ENCODE measurements around the gene NRAP. TPM values are rescaled to one million over a fixed set of nuclear protein-coding genes. Genes with fewer than 3 reads are reported as not detected.

Gene NRAP
- polyA plus RNA-seq, 1 donor (not counting 4 experiments of a cell fraction or from before 2014, with no cell fraction given): not detected

GRCh38 chr10:113563306-113564088, 100.3 kb downstream of the NRAP start:
- dilution Hi-C loops (cut with MboI; ENCODE audit: extremely low pct_ligation_motif_present, low sequenced_read_pairs): no loop called here
- Histone ChIP-seq H3K36me3 (ENCODE audit: control insufficient read depth in 2 of 2, extremely low read depth in 1 of 2, insufficient read depth in 2 of 2, low read length in 2 of 2) (no peaks in the 10 kb centered on the region), H3K9me1 (ENCODE audit: control insufficient read depth, extremely low read depth, insufficient read depth, low read length) (no peaks in the 10 kb centered on the region), H3K27me3 (ENCODE audit: control insufficient read depth, extremely low read depth, insufficient read depth, low read length) (peaks cover 11% of the 10 kb centered on the region), H2AFZ (ENCODE audit: control insufficient read depth, low read length) (peak overlapping the region; percentile 74), H3K27ac (ENCODE audit: control insufficient read depth, insufficient read depth, low read length) (no peak overlapping the region), H3K4me3 (ENCODE audit: control insufficient read depth in 2 of 3, extremely low read depth in 1 of 3, insufficient read depth in 2 of 3, low read depth in 1 of 3, low read length in 3 of 3) (peak overlapping the region in 1 of 3 experiments; percentile 58), H3K9ac (ENCODE audit: control insufficient read depth, extremely low read depth, insufficient read depth, low read length) (no peak overlapping the region), H3K9me3 (ENCODE audit: control insufficient read depth, low read depth, low read length) (no peaks in the 10 kb centered on the region), H3K4me1 (ENCODE audit: control insufficient read depth, extremely low read depth, insufficient read depth, low read length) (no peaks in the 10 kb centered on the region), H3K4me2 (ENCODE audit: control insufficient read depth, extremely low read depth, insufficient read depth, low read depth, low read length) (peak overlapping the region; percentile 70), H3K79me2 (ENCODE audit: control insufficient read depth, insufficient read depth, low read length) (no peaks in the 10 kb centered on the region), H4K20me1 (ENCODE audit: control insufficient read depth, extremely low read depth, insufficient read depth, low read length) (no peaks in the 10 kb centered on the region)
- TF ChIP-seq EZH2 (IDR thresholded peaks at IDR 0.05; ENCODE audit: low read length) (no peak), CTCF (optimal IDR thresholded peaks at IDR 0.05 in 1 of 3, IDR thresholded peaks at IDR 0.05 in 1 of 3, conservative IDR thresholded peaks at IDR 0.05 in 1 of 3; ENCODE audit: extremely low read depth in 1 of 3, insufficient read depth in 2 of 3, low read length in 3 of 3) (peak; percentile 94 to 98 (median 95))
- no peak for FAIRE-seq
- peak; percentile 7 for DNase-seq (ENCODE audit: low read depth, low spot score)

- FAIRE-seq: no peak
- no peak overlapping the region for H3K4me2 ChIP-seq (ENCODE audit: control insufficient read depth, extremely low read depth, insufficient read depth, low read depth, low read length)
- no peak overlapping the region for H3K4me3 ChIP-seq (ENCODE audit: control insufficient read depth in 2 of 3, extremely low read depth in 1 of 3, insufficient read depth in 2 of 3, low read depth in 1 of 3, low read length in 3 of 3)
- no peaks in the 10 kb centered on the region for H3K36me3 ChIP-seq (ENCODE audit: control insufficient read depth in 2 of 2, extremely low read depth in 1 of 2, insufficient read depth in 2 of 2, low read length in 2 of 2)
- H3K9me3 ChIP-seq (ENCODE audit: control insufficient read depth, low read depth, low read length): no peaks in the 10 kb centered on the region
- H3K9me1 ChIP-seq (ENCODE audit: control insufficient read depth, extremely low read depth, insufficient read depth, low read length): no peaks in the 10 kb centered on the region
- no peaks in the 10 kb centered on the region for H4K20me1 ChIP-seq (ENCODE audit: control insufficient read depth, extremely low read depth, insufficient read depth, low read length)
- H3K27me3 ChIP-seq (ENCODE audit: control insufficient read depth, extremely low read depth, insufficient read depth, low read length): peaks cover 18% of the 10 kb centered on the region
- no peak overlapping the region for H3K27ac ChIP-seq (ENCODE audit: control insufficient read depth, insufficient read depth, low read length)
- H3K79me2 ChIP-seq (ENCODE audit: control insufficient read depth, insufficient read depth, low read length): no peaks in the 10 kb centered on the region
- H2AFZ ChIP-seq (ENCODE audit: control insufficient read depth, low read length): no peak overlapping the region
- DNase-seq (ENCODE audit: low read depth, low spot score): no peak
- no peak for TF ChIP-seq CTCF (optimal IDR thresholded peaks at IDR 0.05 in 1 of 3, IDR thresholded peaks at IDR 0.05 in 1 of 3, conservative IDR thresholded peaks at IDR 0.05 in 1 of 3; ENCODE audit: extremely low read depth in 1 of 3, insufficient read depth in 2 of 3, low read length in 3 of 3)
- no peak for TF ChIP-seq EZH2 (IDR thresholded peaks at IDR 0.05; ENCODE audit: low read length)
- dilution Hi-C loops (cut with MboI; ENCODE audit: extremely low pct_ligation_motif_present, low sequenced_read_pairs): no loop called here
- no peaks in the 10 kb centered on the region for H3K4me1 ChIP-seq (ENCODE audit: control insufficient read depth, extremely low read depth, insufficient read depth, low read length)
- H3K9ac ChIP-seq (ENCODE audit: control insufficient read depth, extremely low read depth, insufficient read depth, low read length): no peak overlapping the region
Measured at GRCh38 chr10:113562704-113563103, 101.1 kb downstream of the NRAP start.
